Parathyroid adenoma (tissue), 2 donors: Measurements from ENCODE around the gene MKRN2OS.

Experiments
- H2AFZ ChIP-seq: fragments of 300-600 bp; sonication (generic); one replicate; pipeline ENCODE4 v1.7.0; 2017; ENCODE audit warnings: antibody characterized with exemption, mild to moderate bottlenecking
- H3K27ac ChIP-seq: fragments of 300-600 bp; sonication (generic); one replicate; pipeline ENCODE4 v1.7.0; 2017
- H3K27me3 ChIP-seq: fragments of 300-600 bp; sonication (generic); one replicate; pipeline ENCODE4 v1.7.0; 2017; ENCODE audit warnings: low read length; ENCODE audit not compliant: control insufficient read depth, insufficient read depth
- H3K36me3 ChIP-seq: fragments of 300-600 bp; sonication (generic); one replicate; pipeline ENCODE4 v1.7.0; 2017; ENCODE audit warnings: low read length; ENCODE audit not compliant: control insufficient read depth, insufficient read depth
- H3K4me1 ChIP-seq: fragments of 300-600 bp; sonication (generic); one replicate; pipeline ENCODE4 v1.7.0; 2017; ENCODE audit warnings: control low read depth
- H3K4me2 ChIP-seq: fragments of 300-600 bp; sonication (generic); one replicate; pipeline ENCODE4 v1.7.0; 2017; ENCODE audit warnings: low read length
- H3K4me3 ChIP-seq: fragments of 300-600 bp; sonication (generic); one replicate; pipeline ENCODE4 v1.7.0; 2017; ENCODE audit warnings: low read depth, low read length
- H3K79me2 ChIP-seq: fragments of 300-600 bp; sonication (generic); one replicate; pipeline ENCODE4 v1.7.0; 2017; ENCODE audit warnings: control low read depth
- H3K9ac ChIP-seq: fragments of 300-600 bp; sonication (generic); one replicate; pipeline ENCODE4 v1.7.0; 2017; ENCODE audit warnings: mild to moderate bottlenecking
- H3K9me3 ChIP-seq: fragments of 300-600 bp; sonication (generic); one replicate; pipeline ENCODE4 v1.7.0; 2017; ENCODE audit warnings: low read length; ENCODE audit not compliant: control insufficient read depth
- CTCF ChIP-seq: fragments of 300-600 bp; sonication (generic); IDR thresholded peaks from one replicate; pipeline ENCODE4 v1.7.0; 2017; ENCODE audit warnings: antibody characterized with exemption, mild to moderate bottlenecking
- donor health status: primary hyperparathyroidism.

The MKRN2OS gene

DNA sequence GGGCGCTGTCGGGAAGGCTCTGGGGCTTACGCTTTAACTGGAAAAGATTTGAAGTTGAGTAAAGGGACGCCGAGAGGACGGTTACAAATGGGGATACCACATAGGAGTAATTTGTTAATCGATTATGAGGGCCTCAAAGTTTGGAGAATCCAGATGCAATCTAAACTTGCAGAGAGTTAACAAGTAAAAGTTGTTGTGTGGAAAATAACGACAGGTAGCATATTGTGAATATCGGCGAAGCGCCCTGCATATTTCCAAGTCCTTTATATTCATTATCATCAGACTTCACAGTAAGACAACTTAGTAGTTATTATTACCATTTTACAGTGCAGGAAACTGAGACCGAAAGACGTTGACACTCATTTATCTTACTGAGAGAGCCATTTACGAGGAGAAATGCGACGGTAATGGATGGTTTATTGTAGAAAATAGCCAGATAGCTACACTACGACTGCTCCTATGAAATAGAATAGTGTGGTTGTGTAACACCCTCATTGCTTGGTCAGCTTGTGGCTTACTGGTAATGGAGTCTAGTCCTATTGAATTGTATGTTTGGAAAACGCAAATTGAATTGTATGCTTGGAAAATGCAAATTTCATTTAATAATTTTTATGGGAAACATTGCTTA, 12.3 kb upstream of the MKRN2OS start:
- Histone ChIP-seq H3K27me3 (no peaks in the 10 kb centered on the region), H3K9me3 (no peaks in the 10 kb centered on the region)

GRCh38 chr3:12556690-12557472, 11.6 kb upstream of the MKRN2OS start, which contains the start of gene MKRN2:
Gene MKRN2 (plus strand): TSS chr3:12557087. CDS start chr3:12557151, 64 bp downstream.
- H3K36me3 ChIP-seq = no peaks in the 10 kb centered on the region
- TF ChIP-seq CTCF = no peak
- H3K79me2 ChIP-seq = peaks cover 30% of the 10 kb centered on the region
- no peaks in the 10 kb centered on the region for H3K9me3 ChIP-seq
- peak within 1 kb of the TSS; percentile 96 for H3K27ac ChIP-seq
- peak within 1 kb of the TSS; percentile 84 for H3K4me2 ChIP-seq
- peak within 1 kb of the TSS; percentile 94 for H3K4me3 ChIP-seq
- peak within 1 kb of the TSS; percentile 99 for H2AFZ ChIP-seq
- no peaks in the 10 kb centered on the region for H3K27me3 ChIP-seq
- peaks cover 7% of the 10 kb centered on the region for H3K4me1 ChIP-seq
- peak within 1 kb of the TSS; percentile 93 for H3K9ac ChIP-seq

More for the DNA sequence above, 12.3 kb upstream of the MKRN2OS start:
- H3K9ac ChIP-seq = peak overlapping the region; percentile 93
- H3K4me3 ChIP-seq = peak overlapping the region; percentile 94
- no peaks in the 10 kb centered on the region for H3K36me3 ChIP-seq
- no peak for TF ChIP-seq CTCF
- H2AFZ ChIP-seq = peak overlapping the region; percentile 99
- peak overlapping the region; percentile 96 for H3K27ac ChIP-seq
- H3K79me2 ChIP-seq = peaks cover 33% of the 10 kb centered on the region
- H3K4me1 ChIP-seq = peaks cover 7% of the 10 kb centered on the region
- H3K4me2 ChIP-seq = peak overlapping the region; percentile 79

- Histone ChIP-seq H3K27ac (peak overlapping the region; percentile 96), H3K4me1 (peaks cover 7% of the 10 kb centered on the region), H3K27me3 (no peaks in the 10 kb centered on the region), H3K4me2 (peak overlapping the region; percentile 84), H2AFZ (peak overlapping the region; percentile 99), H3K36me3 (no peaks in the 10 kb centered on the region), H3K9me3 (no peaks in the 10 kb centered on the region), H3K79me2 (peaks cover 25% of the 10 kb centered on the region), H3K4me3 (peak overlapping the region; percentile 94), H3K9ac (no peak overlapping the region)
- no peak for TF ChIP-seq CTCF
Measured at GRCh38 chr3:12556314-12556689, 11.0 kb upstream of the MKRN2OS start.

GRCh38 chr3:12553921-12554391, 8.7 kb upstream of the MKRN2OS start:
- peaks cover 14% of the 10 kb centered on the region for H3K79me2 ChIP-seq
- H3K4me3 ChIP-seq = peak overlapping the region; percentile 24
- H3K27me3 ChIP-seq = no peaks in the 10 kb centered on the region
- peaks cover 7% of the 10 kb centered on the region for H3K4me1 ChIP-seq
- H3K9ac ChIP-seq = no peak overlapping the region
- H3K36me3 ChIP-seq = no peaks in the 10 kb centered on the region
- H3K4me2 ChIP-seq = peak overlapping the region; percentile 47
- no peaks in the 10 kb centered on the region for H3K9me3 ChIP-seq
- TF ChIP-seq CTCF = no peak
- H2AFZ ChIP-seq = peak overlapping the region; percentile 85
- no peak overlapping the region for H3K27ac ChIP-seq
